GM19328 (cell line): ENCODE measurements around the gene DGKA.
A peak's percentile ranks its signal among the peaks of the same experiment; 100 is the strongest.
"Not testable (repeated sequence)": the region's sequence is repeated elsewhere in the genome, so short reads cannot be mapped to it uniquely, and the experiment has no call there.

Experiments used
- ATAC-seq: cut with Tn5 transposase; IDR thresholded peaks from one replicate; pipeline ENCODE4 v1.9.1; 2021; ENCODE audit warnings: mild to moderate bottlenecking, moderate library complexity; ENCODE audit not compliant: unreplicated experiment

The DGKA gene

GRCh38 chr12:55930771-55931316, at the start of gene DGKA:
DGKA (plus strand) TSS chr12:55931162; CDS start chr12:55936504, 5,342 bp downstream.
- no peak for ATAC-seq

DNA sequence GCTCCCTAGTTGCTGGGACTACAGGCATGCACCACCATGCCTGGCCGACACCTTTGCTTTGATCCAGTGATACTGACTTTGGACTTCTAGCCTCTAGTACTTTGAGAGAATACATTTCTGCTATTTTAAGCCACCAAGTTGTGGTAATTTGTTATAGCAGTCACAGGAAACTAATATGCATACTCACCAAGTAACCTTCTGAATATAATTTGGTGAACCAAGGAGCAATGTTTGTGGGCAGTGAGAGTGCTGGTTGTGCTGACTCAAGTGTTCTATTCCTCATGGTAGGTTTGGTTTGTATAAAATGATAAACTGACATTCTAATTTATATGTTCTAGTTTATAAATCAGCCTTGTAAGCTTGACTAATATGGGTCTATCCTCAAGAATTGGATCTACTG, 45.8 kb upstream of the DGKA start:
- no peak for ATAC-seq

GRCh38 chr12:55891310-55891709, 39.7 kb upstream of the DGKA start:
- ATAC-seq: no peak

- ATAC-seq: no peak
Observed at GRCh38 chr12:55893723-55894122, 37.2 kb upstream of the DGKA start.

GRCh38 chr12:55899082-55899481, 31.9 kb upstream of the DGKA start:
- ATAC-seq: no peak

DNA sequence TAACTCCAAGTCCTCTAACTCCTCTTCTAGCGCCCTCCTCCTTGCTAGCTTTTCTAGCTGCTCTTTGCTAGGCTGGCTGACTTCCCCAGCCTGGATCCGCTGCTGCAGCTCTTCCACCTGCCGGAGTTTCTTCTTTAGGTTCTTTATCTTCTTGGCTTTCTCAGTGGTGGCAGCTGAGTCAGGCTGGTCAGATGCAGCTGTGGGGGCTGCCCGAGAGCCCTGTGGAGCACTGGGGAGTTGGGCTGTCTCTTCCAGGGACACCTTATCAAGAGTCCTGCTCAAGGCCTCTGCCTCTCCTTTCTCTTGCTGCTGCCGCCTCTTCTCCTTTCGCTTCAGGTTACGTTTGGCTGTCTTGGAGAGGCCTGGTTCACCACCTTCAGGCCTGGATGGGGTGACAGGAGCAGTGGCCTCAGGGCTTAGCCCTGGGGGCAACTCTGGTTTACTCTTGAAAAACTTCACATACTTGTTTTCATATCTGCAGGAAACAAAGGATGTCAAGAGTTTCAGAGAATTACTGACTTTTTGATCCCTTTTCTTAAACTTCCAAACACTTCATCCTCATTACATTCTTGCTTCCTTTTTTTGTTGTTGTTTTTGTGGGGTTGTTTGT, 29.0 kb upstream of the DGKA start:
- ATAC-seq: no peak

DNA sequence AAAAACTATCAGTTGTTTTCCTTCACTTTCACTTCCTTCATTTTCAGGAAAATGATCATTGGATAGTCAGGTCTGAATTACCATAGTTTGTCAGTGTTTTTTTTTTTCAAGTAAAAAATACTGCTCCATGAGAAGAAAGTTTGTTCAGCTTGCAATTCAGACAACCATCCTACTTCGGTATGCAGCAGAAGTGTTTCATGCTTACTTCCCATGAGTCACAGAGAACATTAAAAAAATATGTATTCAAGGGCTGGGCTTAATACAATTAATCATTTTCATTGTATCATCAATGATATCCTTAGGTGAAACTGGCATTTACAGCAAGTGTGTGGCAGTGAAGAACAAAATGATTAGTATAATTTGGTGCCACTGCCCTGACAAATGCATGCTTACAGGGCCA, 24.9 kb upstream of the DGKA start:
- no peak for ATAC-seq

- ATAC-seq: no peak
Observed at GRCh38 chr12:55908726-55909512, 22.0 kb upstream of the DGKA start.

GRCh38 chr12:55909513-55909884, 21.5 kb upstream of the DGKA start:
- no peak for ATAC-seq

GRCh38 chr12:55912908-55913307, 18.1 kb upstream of the DGKA start:
- ATAC-seq: no peak

DNA sequence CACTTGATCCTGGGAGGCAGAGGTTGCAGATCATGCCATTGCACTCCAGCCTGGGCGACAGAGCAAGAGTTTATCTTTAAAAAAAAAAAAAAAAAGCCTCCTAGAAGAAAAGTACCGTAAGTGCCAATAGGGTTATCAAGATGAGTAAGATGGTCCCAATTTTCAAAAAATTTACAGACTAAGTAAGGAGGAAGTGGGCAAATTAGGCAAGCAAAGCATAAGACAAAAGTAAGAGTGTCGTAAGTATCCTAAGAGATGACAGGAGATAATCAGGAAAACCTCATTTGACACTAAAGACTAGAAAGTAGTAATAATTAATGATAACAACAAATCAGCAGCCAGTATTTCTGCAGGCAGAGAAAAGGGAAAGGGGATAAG, 15.5 kb upstream of the DGKA start:
- ATAC-seq: no peak

- not testable (repeated sequence) for ATAC-seq
Observed at GRCh38 chr12:55919032-55919431, 11.9 kb upstream of the DGKA start.

DNA sequence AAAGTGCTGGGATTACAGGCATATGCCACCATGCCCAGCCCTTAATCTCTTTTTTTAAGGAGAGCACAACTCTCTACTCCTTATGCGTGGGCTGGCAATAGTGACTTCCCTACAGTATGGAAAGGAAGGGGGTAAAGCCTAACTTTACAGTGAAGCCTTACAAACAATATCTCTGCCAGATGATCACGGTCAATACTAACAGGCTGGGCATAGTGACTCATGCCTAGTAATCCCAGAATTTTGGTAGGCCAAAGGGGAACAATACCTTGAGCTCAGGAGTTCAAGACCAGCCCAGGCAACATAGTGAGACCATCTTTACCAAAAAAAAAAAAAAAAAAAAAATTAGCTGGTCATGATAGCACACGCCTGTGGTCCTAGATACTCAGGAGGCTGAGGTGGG, 8.8 kb upstream of the DGKA start:
- ATAC-seq: no peak

- ATAC-seq: not testable (repeated sequence)
Observed at GRCh38 chr12:55923648-55924047, 7.3 kb upstream of the DGKA start.

DNA sequence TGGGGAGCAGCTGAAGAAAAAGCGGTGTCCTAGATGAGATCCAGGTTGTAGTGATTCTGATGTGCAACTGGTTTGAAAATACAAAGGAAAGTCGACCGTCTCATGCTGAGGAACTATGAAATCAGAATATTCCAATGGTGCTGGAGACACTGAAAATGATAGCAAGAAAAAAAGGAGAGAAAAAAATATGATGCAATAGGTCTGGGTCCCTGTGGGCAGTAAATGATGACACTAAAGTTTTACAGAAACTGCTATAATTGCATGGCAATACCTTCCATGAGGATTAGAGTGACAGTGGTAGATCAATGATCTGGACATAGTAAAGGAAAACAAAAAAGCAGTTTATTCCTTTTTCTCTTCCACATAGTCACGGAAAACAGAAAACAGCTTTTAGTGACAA, 5.6 kb upstream of the DGKA start:
- ATAC-seq: no peak

DNA sequence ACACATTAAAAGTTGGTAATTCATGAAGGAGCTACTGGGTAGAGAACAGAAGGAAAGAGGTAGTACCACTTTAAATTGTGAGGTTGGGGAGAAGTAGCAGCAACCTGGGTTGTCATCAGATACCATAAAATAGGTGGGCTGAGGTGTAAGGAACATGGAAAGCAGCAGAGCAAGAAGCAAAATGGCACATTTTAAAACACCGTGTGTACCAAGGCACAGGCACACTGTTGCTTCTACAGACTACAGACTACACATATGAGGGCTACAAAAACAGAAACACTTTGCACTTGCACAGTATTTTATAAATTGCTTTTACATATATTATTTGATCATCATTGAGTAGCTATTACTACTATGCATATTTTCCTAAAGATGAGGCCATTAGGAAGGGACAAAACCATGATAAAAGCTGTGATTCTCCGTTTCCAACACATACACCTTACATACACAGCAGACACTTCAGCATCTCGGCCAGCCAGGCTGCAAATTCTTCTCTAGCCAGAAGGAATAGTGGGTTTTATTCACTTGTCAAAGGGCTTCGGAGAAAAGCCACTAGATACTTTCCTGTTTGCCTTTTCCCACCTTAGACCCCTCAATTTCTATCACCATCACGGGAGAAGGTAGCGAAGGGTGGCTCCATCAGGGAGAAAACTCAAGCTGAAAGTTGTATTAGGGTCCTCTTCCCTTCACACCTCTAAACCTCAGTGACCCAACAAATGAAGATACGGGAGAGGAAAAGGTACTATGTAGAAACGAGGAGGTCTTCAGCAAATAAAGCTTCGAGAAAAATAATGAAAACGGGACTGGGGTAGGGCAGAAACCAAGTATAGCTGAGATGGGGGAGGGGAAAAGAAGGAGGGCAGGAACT, 4.9 kb upstream of the DGKA start:
- no peak for ATAC-seq

- peak; percentile 32 for ATAC-seq
Observed at GRCh38 chr12:55926738-55927587, 4.0 kb upstream of the DGKA start.

- peak; percentile 38 for ATAC-seq
Observed at GRCh38 chr12:55927588-55928502, 3.1 kb upstream of the DGKA start, which contains the start of gene PYM1. PYM1 (minus strand) TSS chr12:55927894; CDS start chr12:55927761, 133 bp downstream.

GRCh38 chr12:55929306-55929791, 1.6 kb upstream of the DGKA start:
- ATAC-seq: peak; percentile 27
